HEK293T (cell line): ENCODE data around the gene IL1RAPL1.

Source experiments
- CTCF ChIA-PET: fragments of 350-600 bp; formaldehyde crosslinking; extraction: SDS; loops from one replicate; lab custom pipeline; 2021; ENCODE audit warnings: antibody characterized with exemption, inconsistent platforms; lab: Yijun Ruan, JAX
- POLR2A ChIA-PET: fragments of 350-600 bp; formaldehyde crosslinking; extraction: SDS; loops from one replicate; lab custom pipeline; 2020; ENCODE audit warnings: antibody characterized with exemption, inconsistent platforms; lab: Yijun Ruan, JAX
- DNase-seq: peaks from one replicate; pipeline ENCODE4 v3.0.0; 2012; ENCODE audit warnings: mixed read lengths; ENCODE audit errors: extremely low spot score
- ARNT ChIP-seq: fragments of 450-650 bp; IDR thresholded peaks from 2 replicates; pipeline ENCODE4 v1.6.1; 2017; ENCODE audit warnings: mild to moderate bottlenecking
- BHLHE40 ChIP-seq: fragments of 450-650 bp; IDR thresholded peaks from 2 replicates; pipeline ENCODE4 v1.6.1; 2016; ENCODE audit warnings: mild to moderate bottlenecking, moderate library complexity, borderline replicate concordance
- CTBP1 ChIP-seq: fragments of 450-650 bp; IDR thresholded peaks from 2 replicates; pipeline ENCODE4 v1.6.1; 2016; ENCODE audit warnings: borderline replicate concordance
- ELF4 ChIP-seq: fragments of 450-650 bp; IDR thresholded peaks from 2 replicates; pipeline ENCODE4 v1.6.1; 2017; ENCODE audit warnings: antibody characterized with exemption
- FOXA1 ChIP-seq: fragments of 450-650 bp; IDR thresholded peaks from 2 replicates; pipeline ENCODE4 v1.6.1; 2016; ENCODE audit warnings: mild to moderate bottlenecking
- FOXK2 ChIP-seq: fragments of 450-650 bp; IDR thresholded peaks from 2 replicates; pipeline ENCODE4 v1.6.1; 2016; ENCODE audit warnings: mild to moderate bottlenecking
- FOXM1 ChIP-seq: fragments of 450-650 bp; IDR thresholded peaks from 2 replicates; pipeline ENCODE4 v1.6.1; 2017; ENCODE audit warnings: mild to moderate bottlenecking, borderline replicate concordance
- HDGF ChIP-seq: fragments of 450-650 bp; IDR thresholded peaks from 2 replicates; pipeline ENCODE4 v1.6.1; 2017; ENCODE audit warnings: antibody characterized with exemption, borderline replicate concordance
- L3MBTL2 ChIP-seq: fragments of 450-650 bp; conservative IDR thresholded peaks from 2 replicates; pipeline ENCODE4 v1.6.1; 2016; ENCODE audit warnings: mild to moderate bottlenecking
- LEF1 ChIP-seq: fragments of 450-650 bp; IDR thresholded peaks from 2 replicates; pipeline ENCODE4 v1.6.1; 2017; ENCODE audit warnings: mild to moderate bottlenecking, borderline replicate concordance
- NFRKB ChIP-seq: fragments of 450-650 bp; IDR thresholded peaks from 2 replicates; pipeline ENCODE4 v1.6.1; 2016; ENCODE audit warnings: mild to moderate bottlenecking, moderate library complexity
- SP1 ChIP-seq: fragments of 450-650 bp; IDR thresholded peaks from 2 replicates; pipeline ENCODE4 v1.6.1; 2017
- SUZ12 ChIP-seq: fragments of 450-650 bp; IDR thresholded peaks from 2 replicates; pipeline ENCODE4 v1.6.1; 2016; ENCODE audit warnings: mild to moderate bottlenecking
- TARDBP ChIP-seq: fragments of 450-650 bp; IDR thresholded peaks from 2 replicates; pipeline ENCODE4 v1.6.1; 2016
- ZNF384 ChIP-seq: fragments of 450-650 bp; IDR thresholded peaks from 2 replicates; pipeline ENCODE4 v1.6.1; 2016
- TF ChIP-seq, protein P1 (sequence below): fragments of 450-650 bp; IDR thresholded peaks from 2 replicates; pipeline ENCODE4 v1.6.1; 2016

IL1RAPL1 gene

GRCh38 chrX:28668303-28668702, 81.1 kb downstream of the IL1RAPL1 start:
- TF ChIP-seq TARDBP (no peak), FOXK2 (no peak), SUZ12 (no peak), FOXA1 (no peak), FOXM1 (no peak), HDGF (no peak), LEF1 (no peak), ARNT (no peak), NFRKB (no peak), ELF4 (no peak), L3MBTL2 (no peak), SP1 (no peak), BHLHE40 (no peak), CTBP1 (no peak)
- TF ChIP-seq, protein P1, sequence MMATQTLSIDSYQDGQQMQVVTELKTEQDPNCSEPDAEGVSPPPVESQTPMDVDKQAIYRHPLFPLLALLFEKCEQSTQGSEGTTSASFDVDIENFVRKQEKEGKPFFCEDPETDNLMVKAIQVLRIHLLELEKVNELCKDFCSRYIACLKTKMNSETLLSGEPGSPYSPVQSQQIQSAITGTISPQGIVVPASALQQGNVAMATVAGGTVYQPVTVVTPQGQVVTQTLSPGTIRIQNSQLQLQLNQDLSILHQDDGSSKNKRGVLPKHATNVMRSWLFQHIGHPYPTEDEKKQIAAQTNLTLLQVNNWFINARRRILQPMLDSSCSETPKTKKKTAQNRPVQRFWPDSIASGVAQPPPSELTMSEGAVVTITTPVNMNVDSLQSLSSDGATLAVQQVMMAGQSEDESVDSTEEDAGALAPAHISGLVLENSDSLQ: no peak
- ChIA-PET CTCF (no interaction called here), POLR2A (no interaction called here)
- no peak for DNase-seq

- DNase-seq: no peak
- no peak for TF ChIP-seq ELF4
- no peak for TF ChIP-seq ZNF384
- no peak for TF ChIP-seq L3MBTL2
- TF ChIP-seq FOXA1: no peak
- TF ChIP-seq SUZ12: no peak
- TF ChIP-seq ARNT: no peak
- no peak for TF ChIP-seq LEF1
- TF ChIP-seq FOXK2: no peak
- TF ChIP-seq NFRKB: no peak
- TF ChIP-seq BHLHE40: no peak
- TF ChIP-seq CTBP1: no peak
- no peak for TF ChIP-seq FOXM1
- TF ChIP-seq, protein P1: no peak
- TF ChIP-seq TARDBP: no peak
- no peak for TF ChIP-seq SP1
- no peak for TF ChIP-seq HDGF
- ChIA-PET CTCF (no interaction called here), POLR2A (no interaction called here)
Measured at GRCh38 chrX:28668957-28669356, 81.7 kb downstream of the IL1RAPL1 start.

GRCh38 chrX:28670074-28670473, 82.8 kb downstream of the IL1RAPL1 start:
- TF ChIP-seq BHLHE40: no peak
- no peak for DNase-seq
- CTCF ChIA-PET: no interaction called here
- POLR2A ChIA-PET: interaction anchor here (0.6 kb wide), 1 partner anchor 699 kb away, joined by 3 read pairs; no protein-coding TSS in a partner anchor

GRCh38 chrX:28675173-28675572, 87.9 kb downstream of the IL1RAPL1 start:
- ChIA-PET POLR2A (no interaction called here), CTCF (no interaction called here)
- DNase-seq: no peak
- TF ChIP-seq BHLHE40 (no peak), ELF4 (no peak), LEF1 (no peak), FOXK2 (no peak), SP1 (no peak), ZNF384 (no peak), SUZ12 (no peak), NFRKB (no peak), FOXM1 (no peak)
- TF ChIP-seq, protein P1: no peak

GRCh38 chrX:28693101-28693500, 105.9 kb downstream of the IL1RAPL1 start:
- ChIA-PET POLR2A (no interaction called here), CTCF (no interaction called here)
- TF ChIP-seq NFRKB (no peak), ELF4 (no peak), FOXA1 (no peak), BHLHE40 (no peak), SP1 (no peak), CTBP1 (no peak), ARNT (no peak)
- DNase-seq: no peak

- POLR2A ChIA-PET: no interaction called here
- TF ChIP-seq CTBP1: no peak
- no peak for TF ChIP-seq SP1
- no peak for TF ChIP-seq FOXM1
- TF ChIP-seq NFRKB: no peak
- no peak for DNase-seq
- CTCF ChIA-PET: no interaction called here
Measured at GRCh38 chrX:28697732-28698131, 110.5 kb downstream of the IL1RAPL1 start.

DNA sequence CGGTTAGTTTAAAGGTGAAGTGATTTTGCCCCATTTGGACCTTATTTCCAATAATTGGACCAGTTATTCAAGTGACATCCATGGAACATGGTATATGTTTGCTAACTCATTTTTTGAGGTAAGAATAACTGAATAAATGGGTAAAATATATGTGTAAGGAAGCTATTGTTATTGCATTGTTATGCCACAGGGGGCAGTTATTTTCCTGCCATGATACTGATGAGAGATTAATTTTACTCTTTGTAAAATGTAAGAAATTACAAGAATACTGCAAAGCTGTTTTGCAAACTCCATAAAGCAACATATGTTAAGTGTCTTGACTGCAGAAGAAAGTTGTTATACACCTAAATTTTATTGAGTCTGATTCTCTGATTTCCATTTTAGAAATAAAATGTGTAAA, 114.0 kb downstream of the IL1RAPL1 start:
- ChIA-PET CTCF (no interaction called here), POLR2A (no interaction called here)
- no peak for TF ChIP-seq L3MBTL2
- no peak for TF ChIP-seq TARDBP
- TF ChIP-seq FOXA1: no peak
- TF ChIP-seq ELF4: no peak
- no peak for TF ChIP-seq CTBP1
- TF ChIP-seq LEF1: no peak
- no peak for TF ChIP-seq ARNT
- no peak for TF ChIP-seq NFRKB
- TF ChIP-seq SUZ12: no peak
- TF ChIP-seq ZNF384: no peak
- no peak for TF ChIP-seq HDGF
- no peak for TF ChIP-seq FOXK2
- no peak for DNase-seq
